ENCODE measurements around the gene CDV3.

CDV3 gene

DNA sequence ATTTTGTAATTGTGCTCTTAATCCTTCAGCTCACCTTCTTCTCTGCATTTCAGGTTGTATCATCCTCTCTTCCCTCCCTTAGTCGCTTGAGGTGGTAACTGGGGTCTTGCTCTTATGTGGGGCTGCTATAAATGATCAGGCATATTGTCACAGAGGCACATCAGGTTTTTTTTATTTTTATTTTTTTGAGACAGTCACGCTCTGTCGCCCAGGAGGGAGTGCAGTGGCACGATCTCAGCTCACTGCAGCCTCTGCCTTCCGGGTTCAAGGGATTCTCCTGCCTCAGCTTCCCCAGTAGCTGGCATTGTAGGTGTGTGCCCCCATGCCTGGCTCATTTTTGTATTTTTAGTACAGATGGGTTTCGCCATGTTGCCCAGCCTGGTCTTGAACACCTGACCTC is 9.9 kb downstream of the CDV3 start:
- H3K27me3 ChIP-seq (ENCODE audit: insufficient read depth, poor library complexity, severe bottlenecking): no peaks in the 10 kb centered on the region
- no peak for DNase-seq (ENCODE audit: low read depth in 1 of 2, low spot score in 1 of 2)
- no peak overlapping the region for H3K27ac ChIP-seq (replicated peaks)
- TF ChIP-seq POLR2AphosphoS5 (IDR thresholded peaks at IDR 0.05; ENCODE audit: low read depth) (no peak), GABPA (IDR thresholded peaks at IDR 0.05; ENCODE audit: low read depth) (no peak), SPI1 (IDR thresholded peaks at IDR 0.05; ENCODE audit: borderline replicate concordance, low read depth) (no peak)
- TF ChIP-seq, protein P1, sequence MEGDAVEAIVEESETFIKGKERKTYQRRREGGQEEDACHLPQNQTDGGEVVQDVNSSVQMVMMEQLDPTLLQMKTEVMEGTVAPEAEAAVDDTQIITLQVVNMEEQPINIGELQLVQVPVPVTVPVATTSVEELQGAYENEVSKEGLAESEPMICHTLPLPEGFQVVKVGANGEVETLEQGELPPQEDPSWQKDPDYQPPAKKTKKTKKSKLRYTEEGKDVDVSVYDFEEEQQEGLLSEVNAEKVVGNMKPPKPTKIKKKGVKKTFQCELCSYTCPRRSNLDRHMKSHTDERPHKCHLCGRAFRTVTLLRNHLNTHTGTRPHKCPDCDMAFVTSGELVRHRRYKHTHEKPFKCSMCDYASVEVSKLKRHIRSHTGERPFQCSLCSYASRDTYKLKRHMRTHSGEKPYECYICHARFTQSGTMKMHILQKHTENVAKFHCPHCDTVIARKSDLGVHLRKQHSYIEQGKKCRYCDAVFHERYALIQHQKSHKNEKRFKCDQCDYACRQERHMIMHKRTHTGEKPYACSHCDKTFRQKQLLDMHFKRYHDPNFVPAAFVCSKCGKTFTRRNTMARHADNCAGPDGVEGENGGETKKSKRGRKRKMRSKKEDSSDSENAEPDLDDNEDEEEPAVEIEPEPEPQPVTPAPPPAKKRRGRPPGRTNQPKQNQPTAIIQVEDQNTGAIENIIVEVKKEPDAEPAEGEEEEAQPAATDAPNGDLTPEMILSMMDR (IDR thresholded peaks at IDR 0.05; ENCODE audit: insufficient read depth, low read length): no peak
- TF ChIP-seq, protein P2, sequence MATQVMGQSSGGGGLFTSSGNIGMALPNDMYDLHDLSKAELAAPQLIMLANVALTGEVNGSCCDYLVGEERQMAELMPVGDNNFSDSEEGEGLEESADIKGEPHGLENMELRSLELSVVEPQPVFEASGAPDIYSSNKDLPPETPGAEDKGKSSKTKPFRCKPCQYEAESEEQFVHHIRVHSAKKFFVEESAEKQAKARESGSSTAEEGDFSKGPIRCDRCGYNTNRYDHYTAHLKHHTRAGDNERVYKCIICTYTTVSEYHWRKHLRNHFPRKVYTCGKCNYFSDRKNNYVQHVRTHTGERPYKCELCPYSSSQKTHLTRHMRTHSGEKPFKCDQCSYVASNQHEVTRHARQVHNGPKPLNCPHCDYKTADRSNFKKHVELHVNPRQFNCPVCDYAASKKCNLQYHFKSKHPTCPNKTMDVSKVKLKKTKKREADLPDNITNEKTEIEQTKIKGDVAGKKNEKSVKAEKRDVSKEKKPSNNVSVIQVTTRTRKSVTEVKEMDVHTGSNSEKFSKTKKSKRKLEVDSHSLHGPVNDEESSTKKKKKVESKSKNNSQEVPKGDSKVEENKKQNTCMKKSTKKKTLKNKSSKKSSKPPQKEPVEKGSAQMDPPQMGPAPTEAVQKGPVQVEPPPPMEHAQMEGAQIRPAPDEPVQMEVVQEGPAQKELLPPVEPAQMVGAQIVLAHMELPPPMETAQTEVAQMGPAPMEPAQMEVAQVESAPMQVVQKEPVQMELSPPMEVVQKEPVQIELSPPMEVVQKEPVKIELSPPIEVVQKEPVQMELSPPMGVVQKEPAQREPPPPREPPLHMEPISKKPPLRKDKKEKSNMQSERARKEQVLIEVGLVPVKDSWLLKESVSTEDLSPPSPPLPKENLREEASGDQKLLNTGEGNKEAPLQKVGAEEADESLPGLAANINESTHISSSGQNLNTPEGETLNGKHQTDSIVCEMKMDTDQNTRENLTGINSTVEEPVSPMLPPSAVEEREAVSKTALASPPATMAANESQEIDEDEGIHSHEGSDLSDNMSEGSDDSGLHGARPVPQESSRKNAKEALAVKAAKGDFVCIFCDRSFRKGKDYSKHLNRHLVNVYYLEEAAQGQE (IDR thresholded peaks at IDR 0.05; ENCODE audit: insufficient replicate concordance, low read depth): no peak
- no peak overlapping the region for H3K4me3 ChIP-seq (replicated peaks; ENCODE audit: insufficient read depth, low read length)

DNA sequence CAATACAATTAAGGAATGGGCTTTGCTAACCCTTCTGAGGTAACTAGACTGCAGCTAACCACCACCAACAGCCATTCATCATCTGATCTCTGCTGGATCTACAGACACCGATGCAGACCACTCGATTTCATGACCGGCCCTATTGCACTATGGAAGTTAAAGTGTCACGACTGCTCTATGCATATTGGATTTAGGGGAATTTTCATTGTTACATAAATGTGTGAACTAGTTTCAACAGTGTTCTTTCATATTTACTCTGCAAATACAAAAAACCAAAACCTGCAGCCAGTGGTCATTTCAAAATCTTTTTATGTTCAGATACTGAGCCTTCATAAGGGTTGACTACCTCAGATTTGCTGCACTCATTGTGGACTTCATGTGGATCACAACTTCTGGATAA is 14.5 kb downstream of the CDV3 start:
- Histone ChIP-seq H3K4me3 (replicated peaks; ENCODE audit: insufficient read depth, low read length) (no peak overlapping the region), H3K27me3 (ENCODE audit: insufficient read depth, poor library complexity, severe bottlenecking) (no peaks in the 10 kb centered on the region), H3K27ac (replicated peaks) (no peak overlapping the region)
- TF ChIP-seq SPI1 (IDR thresholded peaks at IDR 0.05; ENCODE audit: borderline replicate concordance, low read depth): no peak
- TF ChIP-seq, protein P1 (IDR thresholded peaks at IDR 0.05; ENCODE audit: insufficient read depth, low read length): no peak
- TF ChIP-seq GABPA (IDR thresholded peaks at IDR 0.05; ENCODE audit: low read depth): no peak
- no peak for TF ChIP-seq POLR2AphosphoS5 (IDR thresholded peaks at IDR 0.05; ENCODE audit: low read depth)
- TF ChIP-seq, protein P2 (IDR thresholded peaks at IDR 0.05; ENCODE audit: insufficient replicate concordance, low read depth): no peak
- DNase-seq (ENCODE audit: low read depth in 1 of 2, low spot score in 1 of 2): no peak

DNA sequence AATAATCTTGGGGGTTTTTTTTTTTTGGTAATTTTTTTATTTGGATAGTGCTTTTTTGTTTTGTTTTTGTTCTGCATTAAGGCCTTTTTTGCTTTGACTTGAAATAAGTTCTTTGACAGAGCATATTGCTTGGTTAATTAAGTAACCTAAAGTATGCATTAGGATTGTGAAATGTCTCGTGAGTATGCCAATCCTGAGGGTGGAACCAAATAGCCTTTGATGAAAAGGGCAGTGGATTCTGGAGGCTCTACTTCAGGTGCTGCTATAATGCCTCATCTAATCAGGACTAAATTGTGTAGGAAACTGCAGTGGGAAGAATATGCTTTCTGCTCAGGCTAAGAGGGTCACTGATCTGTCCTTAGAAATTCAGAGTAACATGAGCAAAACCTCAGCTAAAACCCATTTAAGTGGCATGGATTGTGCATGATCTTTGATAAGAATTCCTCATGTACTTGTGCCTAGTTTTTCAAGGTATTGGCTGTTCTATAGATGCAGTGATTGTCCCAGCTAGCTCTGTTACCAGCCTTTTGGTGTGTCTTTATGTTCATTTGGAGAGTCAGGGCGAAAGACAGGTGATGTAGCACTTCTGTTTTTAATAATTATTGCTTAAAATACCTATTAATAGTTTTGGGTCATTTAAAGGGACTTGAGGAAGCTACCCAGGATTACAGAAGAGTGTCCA is 15.4 kb downstream of the CDV3 start:
- Histone ChIP-seq H3K27ac (replicated peaks) (no peak overlapping the region), H3K4me3 (replicated peaks; ENCODE audit: insufficient read depth, low read length) (no peak overlapping the region), H3K27me3 (ENCODE audit: insufficient read depth, poor library complexity, severe bottlenecking) (no peaks in the 10 kb centered on the region)
- TF ChIP-seq GABPA (IDR thresholded peaks at IDR 0.05; ENCODE audit: low read depth): no peak
- 0 out of 2 replicates have a peak, but pooled peaks have one; percentile 18 for TF ChIP-seq POLR2AphosphoS5 (IDR thresholded peaks at IDR 0.05; ENCODE audit: low read depth)
- no peak for DNase-seq (ENCODE audit: low read depth in 1 of 2, low spot score in 1 of 2)

DNA sequence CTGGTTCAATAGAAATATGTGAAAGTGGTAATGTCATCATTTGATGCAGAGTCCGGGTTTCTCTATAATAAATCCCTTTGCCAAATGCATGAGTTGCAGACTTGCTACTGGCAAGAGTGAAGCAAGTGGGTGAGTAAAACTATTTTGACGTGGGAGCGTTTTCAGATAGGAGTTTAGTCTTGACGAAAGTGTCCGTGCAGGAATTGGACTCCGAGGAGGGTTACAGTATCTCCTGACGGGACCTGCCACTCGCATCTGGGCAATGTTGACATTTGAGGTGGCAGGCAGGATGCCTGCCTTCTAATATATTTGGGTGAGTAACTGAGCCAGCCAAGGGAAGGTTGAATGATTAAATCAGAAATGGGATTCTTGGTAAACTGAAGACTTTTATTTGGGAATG is 16.0 kb downstream of the CDV3 start:
- DNase-seq (ENCODE audit: low read depth in 1 of 2, low spot score in 1 of 2): no peak
- Histone ChIP-seq H3K27ac (replicated peaks) (no peak overlapping the region), H3K4me3 (replicated peaks; ENCODE audit: insufficient read depth, low read length) (no peak overlapping the region), H3K27me3 (ENCODE audit: insufficient read depth, poor library complexity, severe bottlenecking) (no peaks in the 10 kb centered on the region)
- TF ChIP-seq, protein P2 (IDR thresholded peaks at IDR 0.05; ENCODE audit: insufficient replicate concordance, low read depth): no peak
- TF ChIP-seq, protein P1 (IDR thresholded peaks at IDR 0.05; ENCODE audit: insufficient read depth, low read length): no peak
- TF ChIP-seq POLR2AphosphoS5 (IDR thresholded peaks at IDR 0.05; ENCODE audit: low read depth) (no peak), GABPA (IDR thresholded peaks at IDR 0.05; ENCODE audit: low read depth) (no peak), SPI1 (IDR thresholded peaks at IDR 0.05; ENCODE audit: borderline replicate concordance, low read depth) (no peak)
